ENCODE results near the gene MST1R.

DNA sequence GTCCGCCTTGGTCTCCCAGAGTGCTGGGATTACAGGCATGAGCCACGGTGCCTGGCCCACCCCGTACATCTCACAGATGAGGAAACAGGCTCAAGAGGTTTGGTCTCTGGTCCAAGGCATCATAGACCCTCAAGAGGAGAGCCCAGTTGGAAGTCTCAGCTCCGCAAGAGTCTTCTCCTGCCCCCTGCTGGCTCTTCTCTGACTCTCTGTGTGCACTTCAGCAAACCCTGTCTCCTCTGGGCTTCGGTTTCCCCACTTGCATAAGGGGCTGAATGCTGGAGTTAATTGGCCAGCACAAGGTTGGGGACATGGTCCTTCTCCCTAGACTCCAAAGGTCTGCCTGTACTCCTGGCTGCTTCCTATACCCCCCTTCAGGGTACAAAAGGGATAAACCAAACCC, 3.9 kb downstream of the MST1R start:
- TF ChIP-seq CTCF (IDR thresholded peaks at IDR 0.05) (peak in 3 of 6 experiments; percentile 20 to 43 (median 35)), POLR2A (IDR thresholded peaks at IDR 0.05) (no peak)
